Gastroesophageal sphincter (tissue), 4 donors: ENCODE results near the gene ITGB1BP1. TPM values are rescaled to one million over a fixed set of nuclear protein-coding genes. Genes with fewer than 3 reads are reported as not detected.

ENCODE experiments used
- ATAC-seq: fragments of 150-250 bp; one replicate; pipeline ENCODE4 v1.9.1; 2016; ENCODE audit warnings: mild to moderate bottlenecking, moderate library complexity
- H3K27ac ChIP-seq, 4 donors: fragments of 200-600 bp; sonication (generic) in 3 of 4; 1 replicate in 3 of 4; 2 replicates in 1 of 4; pipeline ENCODE4 v1.5.1; 2016 to 2019
- H3K27me3 ChIP-seq: fragments of 200-600 bp; sonication (generic); one replicate; pipeline ENCODE4 v1.5.1; 2019
- H3K36me3 ChIP-seq, 2 donors: fragments of 200-600 bp; sonication (generic); one replicate each; pipeline ENCODE4 v1.5.1; 2019; ENCODE audit warnings: control low read depth in 1 of 2
- H3K4me1 ChIP-seq, 3 donors: fragments of 200-600 bp; sonication (generic); 1 replicate in 2 of 3; 2 replicates in 1 of 3; pipeline ENCODE4 v1.5.1; 2016 to 2019; ENCODE audit warnings: control low read depth in 2 of 3
- H3K4me3 ChIP-seq, 2 donors: fragments of 200-600 bp; sonication (generic); one replicate each; pipeline ENCODE4 v1.5.1; 2019; ENCODE audit warnings: mild to moderate bottlenecking in 1 of 2, moderate library complexity in 1 of 2
- H3K9me3 ChIP-seq, 3 donors: fragments of 200-600 bp; sonication (generic); one replicate each; pipeline ENCODE4 v1.5.1; 2017 to 2019; ENCODE audit warnings: control low read depth in 2 of 3
- CTCF ChIP-seq, 4 experiments: fragments of 200-600 bp in 2 of 4; fragments of 450-650 bp in 2 of 4; sonication (generic) in 1 of 4; IDR thresholded peaks; one replicate each; pipeline ENCODE4 v1.5.1; 2017 to 2019; ENCODE audit warnings: antibody characterized with exemption in 4 of 4, mild to moderate bottlenecking in 2 of 4, moderate library complexity in 2 of 4
- EP300 ChIP-seq: sonication (generic); formaldehyde crosslinking; IDR thresholded peaks from one replicate; pipeline ENCODE4 v1.6.1; 2017; ENCODE audit warnings: antibody characterized with exemption, mild to moderate bottlenecking
- POLR2A ChIP-seq, 2 donors: fragments of 450-650 bp; IDR thresholded peaks; one replicate each; pipeline ENCODE4 v1.6.1; 2017; ENCODE audit warnings: antibody characterized with exemption in 2 of 2, mild to moderate bottlenecking in 2 of 2, moderate library complexity in 1 of 2
- POLR2AphosphoS5 ChIP-seq: sonication (generic); formaldehyde crosslinking; IDR thresholded peaks from one replicate; pipeline ENCODE4 v1.6.1; 2017; ENCODE audit warnings: antibody characterized with exemption
- WGBS, 2 donors: methylation state at CpG; one replicate each; pipeline ENCODE4 v1.1.5; 2018; ENCODE audit warnings: low coverage in 1 of 2; 5-methylcytosine and 5-hydroxymethylcytosine counted together
- total RNA-seq, 4 donors: library from RNA; depleted of rRNA; stranded (reverse); fragments of >200 nt; gene quantifications; one replicate each; pipeline ENCODE4 v1.1.0, GENCODE V29; 2016

Gene ITGB1BP1
- total RNA-seq, 4 donors from 2014 or later = 52.8 to 80.4 (median 69.6) TPM

GRCh38 chr2:9407363-9407811, 15.9 kb downstream of the ITGB1BP1 start:
- Histone ChIP-seq H3K4me3 (no peak overlapping the region), H3K27ac (peak overlapping the region; percentile 8 to 65 (median 62)), H3K27me3 (no peaks in the 10 kb centered on the region), H3K9me3 (no peaks in the 10 kb centered on the region), H3K36me3 (peaks cover 0 to 69% of the 10 kb centered on the region in 2 donors), H3K4me1 (peaks cover 16 to 49% (median 20%) of the 10 kb centered on the region in 3 donors)
- 58 to 63% methylated on average over 2 to 3 of the region's 8 CpGs for WGBS, 2 donors
- peak; percentile 13 for ATAC-seq
- TF ChIP-seq CTCF (IDR thresholded peaks at IDR 0.05) (no peak), POLR2A (IDR thresholded peaks at IDR 0.05) (no peak), EP300 (no peak), POLR2AphosphoS5 (no peak)

- H3K27ac ChIP-seq = peak overlapping the region; percentile 8 to 65 (median 62)
- peak; percentile 29 for ATAC-seq
- peaks cover 16 to 49% (median 20%) of the 10 kb centered on the region in 3 donors for H3K4me1 ChIP-seq
- no peak for TF ChIP-seq POLR2AphosphoS5
- no peak for TF ChIP-seq POLR2A (IDR thresholded peaks at IDR 0.05)
- TF ChIP-seq EP300 = no peak
- no peak for TF ChIP-seq CTCF (IDR thresholded peaks at IDR 0.05)
- WGBS, 2 donors = 40 to 45% methylated on average over 6 to 7 of the region's 13 CpGs
- peaks cover 0 to 71% of the 10 kb centered on the region in 2 donors for H3K36me3 ChIP-seq
- no peak overlapping the region for H3K4me3 ChIP-seq
- no peaks in the 10 kb centered on the region for H3K27me3 ChIP-seq
- H3K9me3 ChIP-seq = no peaks in the 10 kb centered on the region
These were observed 16.6 kb downstream of the ITGB1BP1 start for GRCh38 chr2:9406529-9407362.

DNA sequence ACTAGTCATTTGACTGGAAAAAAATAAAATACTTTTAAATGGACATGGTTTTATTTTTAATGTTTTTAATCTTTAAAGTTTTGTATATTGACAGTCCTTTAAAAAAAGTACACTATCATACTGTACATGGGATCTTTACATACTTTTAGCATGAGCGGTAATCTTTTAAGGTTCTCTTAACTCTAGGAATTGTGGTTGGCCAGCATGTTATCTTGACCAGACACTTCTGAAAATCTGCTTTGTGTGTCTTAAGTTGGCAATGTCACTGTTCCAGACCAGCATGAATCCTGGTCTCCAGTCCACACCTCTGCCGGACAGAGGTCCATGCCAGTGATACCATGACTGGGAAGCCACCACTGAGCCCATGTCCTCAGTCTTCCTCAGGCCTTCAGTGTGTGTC, 17.7 kb downstream of the ITGB1BP1 start:
- WGBS, 2 donors = 100% methylated on average over 1 to 2 of the region's 2 CpGs
- H3K27me3 ChIP-seq = no peaks in the 10 kb centered on the region
- TF ChIP-seq EP300 (no peak), CTCF (IDR thresholded peaks at IDR 0.05) (no peak), POLR2A (IDR thresholded peaks at IDR 0.05) (no peak), POLR2AphosphoS5 (no peak)
- H3K4me3 ChIP-seq = no peak overlapping the region
- peaks cover 16 to 49% (median 20%) of the 10 kb centered on the region in 3 donors for H3K4me1 ChIP-seq
- ATAC-seq = no peak
- H3K9me3 ChIP-seq = no peaks in the 10 kb centered on the region
- H3K36me3 ChIP-seq = peaks cover 0 to 71% of the 10 kb centered on the region in 2 donors
- no peak overlapping the region for H3K27ac ChIP-seq

DNA sequence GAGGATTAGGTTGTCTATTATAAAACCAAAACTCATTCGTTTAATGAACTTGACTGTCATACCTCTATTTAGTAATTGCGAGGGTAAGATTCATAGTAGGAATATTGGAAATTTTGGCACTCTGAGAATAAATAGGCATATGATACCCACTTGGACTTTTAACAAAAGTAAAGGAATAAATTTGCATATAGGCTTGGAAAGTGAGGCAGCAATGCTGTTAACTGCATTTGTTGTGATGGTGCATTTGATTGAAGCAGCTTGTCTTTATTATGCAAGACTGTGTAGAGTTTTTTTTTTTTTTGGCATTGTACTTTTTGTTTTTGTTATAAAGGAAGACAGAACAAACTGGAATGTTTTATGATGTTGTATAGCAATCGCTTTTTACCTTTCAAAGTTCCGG, 18.9 kb downstream of the ITGB1BP1 start:
- Histone ChIP-seq H3K36me3 (peaks cover 0 to 62% of the 10 kb centered on the region in 2 donors), H3K4me3 (no peak overlapping the region), H3K9me3 (no peaks in the 10 kb centered on the region), H3K4me1 (peaks cover 16 to 54% (median 22%) of the 10 kb centered on the region in 3 donors), H3K27ac (peak overlapping the region in 2 of 4 donors; percentile 1 to 35), H3K27me3 (no peaks in the 10 kb centered on the region)
- no peak for ATAC-seq
- TF ChIP-seq EP300 (no peak), CTCF (IDR thresholded peaks at IDR 0.05) (no peak), POLR2AphosphoS5 (no peak), POLR2A (IDR thresholded peaks at IDR 0.05) (no peak)
- 68 to 76% methylated on average over 4 of the region's 4 CpGs for WGBS, 2 donors
